ENCODE measurements around the gene COMMD2.

Gene COMMD2

DNA sequence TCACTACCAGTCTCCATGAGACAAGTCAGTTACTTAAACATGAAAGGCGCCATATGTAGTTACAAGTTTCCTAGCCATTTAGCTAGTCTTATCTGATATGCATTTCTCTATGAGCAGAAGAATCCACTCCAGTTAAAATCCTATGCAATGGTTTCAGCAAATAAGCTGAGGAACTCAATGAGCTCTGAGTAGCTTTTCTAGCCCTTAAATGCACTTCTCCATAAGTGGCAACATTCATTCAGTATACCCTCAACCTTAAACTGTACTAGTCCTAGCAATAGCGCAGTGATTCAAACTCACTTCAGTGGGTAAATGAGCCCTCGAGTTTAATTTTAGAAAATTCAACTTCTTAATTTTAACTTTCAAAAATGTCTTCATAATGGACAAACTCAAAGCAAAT lies 7.7 kb downstream of the COMMD2 start:
- no peak for TF ChIP-seq JUND (IDR thresholded peaks at IDR 0.05; ENCODE audit: low read depth)
- DNase-seq (ENCODE audit: low read depth in 1 of 2, low spot score in 1 of 2) = no peak
- in situ Hi-C loops (cut with HindIII; ENCODE audit: low pct_unique_long_range_greater_than_20kb, low sequenced_read_pairs) = no loop called here

DNA sequence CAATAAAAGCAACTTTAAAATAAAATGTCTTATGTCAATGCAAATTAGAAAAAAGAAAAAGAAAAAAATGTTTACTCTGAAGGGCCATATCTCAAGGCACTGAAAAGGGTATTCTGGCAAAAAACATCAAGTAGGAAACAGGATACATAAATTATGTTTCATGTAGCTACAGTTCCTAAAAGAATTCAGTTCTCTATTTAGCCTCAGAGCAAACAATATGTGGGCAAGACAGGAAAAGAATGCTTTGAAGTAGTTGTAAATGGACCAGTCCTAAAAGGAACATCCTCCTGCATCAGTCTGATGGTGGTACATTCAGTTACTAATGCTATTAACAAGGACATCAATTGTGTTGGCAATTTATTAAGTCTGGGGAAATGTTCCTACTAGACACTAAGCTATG lies 8.1 kb downstream of the COMMD2 start:
- DNase-seq (ENCODE audit: low read depth in 1 of 2, low spot score in 1 of 2) = no peak
- TF ChIP-seq JUND (IDR thresholded peaks at IDR 0.05; ENCODE audit: low read depth) = no peak
- in situ Hi-C loops (cut with HindIII; ENCODE audit: low pct_unique_long_range_greater_than_20kb, low sequenced_read_pairs) = no loop called here

- DNase-seq (ENCODE audit: low read depth in 1 of 2, low spot score in 1 of 2) = no peak
- TF ChIP-seq JUND (IDR thresholded peaks at IDR 0.05; ENCODE audit: low read depth) = no peak
- in situ Hi-C loops (cut with HindIII; ENCODE audit: low pct_unique_long_range_greater_than_20kb, low sequenced_read_pairs) = no loop called here
These were observed 12.9 kb downstream of the COMMD2 start for GRCh38 chr3:149739396-149739795.

DNA sequence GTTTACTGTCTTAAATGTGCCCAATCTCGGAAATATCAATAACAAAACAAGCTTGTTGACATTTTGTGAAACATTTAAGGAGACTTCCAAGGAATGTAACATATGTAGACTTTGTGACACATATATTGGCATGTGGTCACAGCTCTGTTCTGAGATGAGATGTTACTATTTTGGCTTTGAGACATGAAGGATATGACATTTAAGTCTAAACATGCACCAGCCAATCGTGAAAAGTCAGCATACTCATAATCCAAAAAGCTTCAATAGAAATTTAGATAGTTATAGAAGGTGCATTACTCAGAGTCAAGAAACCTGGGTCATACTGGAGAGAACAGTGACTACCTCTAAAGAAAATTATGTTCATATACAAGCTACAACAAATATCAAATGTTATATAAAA lies 13.4 kb downstream of the COMMD2 start:
- in situ Hi-C loops (cut with HindIII; ENCODE audit: low pct_unique_long_range_greater_than_20kb, low sequenced_read_pairs) = no loop called here
- peak in 1 of 2 experiments; percentile 90 for DNase-seq (ENCODE audit: low read depth in 1 of 2, low spot score in 1 of 2)
- TF ChIP-seq JUND (IDR thresholded peaks at IDR 0.05; ENCODE audit: low read depth) = no peak

- no peak for DNase-seq (ENCODE audit: low read depth in 1 of 2, low spot score in 1 of 2)
- in situ Hi-C loops (cut with HindIII; ENCODE audit: low pct_unique_long_range_greater_than_20kb, low sequenced_read_pairs) = no loop called here
- TF ChIP-seq JUND (IDR thresholded peaks at IDR 0.05; ENCODE audit: low read depth) = no peak
These were observed 15.4 kb downstream of the COMMD2 start for GRCh38 chr3:149736953-149737205.

GRCh38 chr3:149736175-149736952 lies 15.9 kb downstream of the COMMD2 start:
- DNase-seq (ENCODE audit: low read depth in 1 of 2, low spot score in 1 of 2) = peak; percentile 49 to 98
- TF ChIP-seq JUND (IDR thresholded peaks at IDR 0.05; ENCODE audit: low read depth) = peak; percentile 37
- in situ Hi-C loops (cut with HindIII; ENCODE audit: low pct_unique_long_range_greater_than_20kb, low sequenced_read_pairs) = no loop called here

DNA sequence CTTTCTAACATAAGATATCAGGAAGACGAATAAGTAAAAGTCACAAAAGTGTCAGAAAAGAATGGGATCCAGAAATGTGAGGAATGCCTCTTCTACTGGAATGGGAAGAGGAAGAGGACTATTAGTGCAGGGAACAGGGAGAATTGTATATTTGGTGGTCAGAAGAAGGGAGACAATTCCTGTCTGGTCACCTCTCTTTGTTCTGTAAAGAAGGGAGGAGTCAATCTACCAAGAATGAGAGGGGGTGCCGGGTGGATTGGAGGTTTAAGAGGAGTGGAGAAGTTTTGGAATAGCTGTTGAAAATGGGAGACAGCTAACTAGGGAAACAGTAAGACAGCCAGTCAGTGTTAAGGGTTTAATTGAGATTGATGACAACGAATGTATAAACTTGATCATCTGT lies 20.1 kb downstream of the COMMD2 start:
- TF ChIP-seq JUND (IDR thresholded peaks at IDR 0.05; ENCODE audit: low read depth) = no peak
- in situ Hi-C loops (cut with HindIII; ENCODE audit: low pct_unique_long_range_greater_than_20kb, low sequenced_read_pairs) = no loop called here
- no peak for DNase-seq (ENCODE audit: low read depth in 1 of 2, low spot score in 1 of 2)

DNA sequence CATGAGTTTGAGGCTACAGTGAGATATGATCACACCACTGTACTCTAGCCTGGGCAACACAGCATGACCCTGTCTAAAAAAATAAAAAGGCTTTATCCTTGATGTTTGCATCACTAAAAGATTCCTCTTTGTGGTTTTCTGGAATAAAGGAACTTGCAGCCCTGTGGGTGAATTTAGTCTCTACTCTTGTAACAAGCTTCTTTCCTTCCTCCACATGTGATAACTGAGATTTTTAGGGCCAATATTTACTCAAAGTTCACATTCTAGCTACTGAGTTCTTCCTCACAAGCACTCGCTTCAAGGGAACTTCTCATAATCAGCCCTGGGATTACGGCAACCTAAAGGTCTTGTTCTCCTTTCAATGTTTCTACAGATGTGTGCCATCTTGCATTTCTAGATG lies 24.6 kb downstream of the COMMD2 start:
- in situ Hi-C loops (cut with HindIII; ENCODE audit: low pct_unique_long_range_greater_than_20kb, low sequenced_read_pairs) = no loop called here
- TF ChIP-seq JUND (IDR thresholded peaks at IDR 0.05; ENCODE audit: low read depth) = no peak
- no peak for DNase-seq (ENCODE audit: low read depth in 1 of 2, low spot score in 1 of 2)

DNA sequence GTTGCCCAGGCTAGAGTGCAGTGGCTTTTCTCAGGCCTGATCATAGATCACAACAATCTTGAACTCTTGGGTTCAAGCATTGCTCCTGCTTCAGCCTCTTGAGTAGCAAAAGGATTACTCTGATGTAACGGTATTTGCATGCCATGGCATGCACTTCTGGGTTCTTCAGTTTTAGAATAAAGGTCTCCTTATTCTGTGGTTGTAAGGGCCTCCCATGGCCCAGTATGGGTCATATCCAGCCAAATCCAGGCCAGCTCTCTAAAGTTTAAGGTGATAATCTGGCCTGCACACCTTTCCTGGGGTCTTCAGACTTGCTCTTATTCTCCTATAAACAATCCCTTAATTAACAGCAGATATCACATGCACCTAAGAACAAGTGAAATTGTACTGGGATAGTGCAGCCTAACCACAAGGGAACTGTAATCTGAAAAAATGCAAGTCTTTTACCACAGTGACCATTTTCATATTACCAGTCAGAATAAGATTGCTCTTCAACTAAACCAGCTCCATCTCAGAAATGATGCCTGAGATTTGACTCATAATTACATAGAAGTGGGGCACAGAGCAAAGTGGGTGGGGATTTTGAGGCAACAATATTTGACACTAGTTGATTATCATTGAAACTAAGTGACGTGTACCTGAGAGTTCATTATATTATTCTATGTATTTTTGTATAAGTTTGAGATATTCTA lies 25.4 kb downstream of the COMMD2 start:
- no peak for DNase-seq (ENCODE audit: low read depth in 1 of 2, low spot score in 1 of 2)
- TF ChIP-seq JUND (IDR thresholded peaks at IDR 0.05; ENCODE audit: low read depth) = no peak
- in situ Hi-C loops (cut with HindIII; ENCODE audit: low pct_unique_long_range_greater_than_20kb, low sequenced_read_pairs) = no loop called here

DNA sequence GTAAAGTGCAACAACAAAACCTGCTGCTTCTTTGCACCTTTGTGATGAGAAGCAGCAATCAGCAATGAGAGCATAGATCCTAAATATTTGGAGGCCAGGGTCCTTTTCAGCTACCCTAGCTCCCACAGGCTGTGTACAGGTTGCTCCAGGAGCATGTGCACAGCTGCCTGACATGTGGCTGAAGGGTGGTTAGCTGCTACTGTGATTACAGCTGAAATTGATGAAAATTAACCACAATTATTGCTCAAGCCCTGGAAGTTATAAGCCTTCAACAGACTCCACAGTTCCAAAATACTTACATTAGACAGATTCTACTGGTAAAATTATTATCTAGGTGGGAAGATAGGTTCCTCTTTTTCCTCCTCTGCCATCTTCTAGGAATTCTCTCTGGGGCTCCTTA lies 28.5 kb downstream of the COMMD2 start:
- TF ChIP-seq JUND (IDR thresholded peaks at IDR 0.05; ENCODE audit: low read depth) = no peak
- in situ Hi-C loops (cut with HindIII; ENCODE audit: low pct_unique_long_range_greater_than_20kb, low sequenced_read_pairs) = no loop called here

DNA sequence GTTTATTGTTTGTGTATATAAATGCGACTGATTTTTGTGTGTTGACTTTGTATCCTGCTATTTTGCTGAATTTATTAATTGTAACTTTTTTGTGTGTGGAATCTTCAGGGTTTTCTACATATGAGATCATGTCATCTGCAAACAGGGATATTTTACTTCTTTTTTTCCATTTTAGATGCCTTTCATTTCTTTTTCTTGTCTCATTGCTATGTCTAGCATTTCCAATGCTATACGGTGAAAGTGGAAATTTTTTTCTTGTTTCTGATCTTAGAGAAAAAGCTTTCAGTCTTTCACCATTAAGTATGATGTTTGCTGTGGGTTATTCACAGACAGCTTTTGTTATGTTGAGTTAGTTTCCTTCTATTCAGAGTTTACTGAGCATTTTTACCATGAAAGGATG lies 31.4 kb downstream of the COMMD2 start:
- in situ Hi-C loops (cut with HindIII; ENCODE audit: low pct_unique_long_range_greater_than_20kb, low sequenced_read_pairs) = no loop called here
- no peak for DNase-seq (ENCODE audit: low read depth in 1 of 2, low spot score in 1 of 2)
- TF ChIP-seq JUND (IDR thresholded peaks at IDR 0.05; ENCODE audit: low read depth) = no peak

More for the DNA sequence above, 28.5 kb downstream of the COMMD2 start:
- DNase-seq (ENCODE audit: low read depth in 1 of 2, low spot score in 1 of 2) = no peak

- no peak for TF ChIP-seq JUND (IDR thresholded peaks at IDR 0.05; ENCODE audit: low read depth)
- peak; percentile 51 to 90 for DNase-seq (ENCODE audit: low read depth in 1 of 2, low spot score in 1 of 2)
- in situ Hi-C loops (cut with HindIII; ENCODE audit: low pct_unique_long_range_greater_than_20kb, low sequenced_read_pairs) = no loop called here
These were observed 34.8 kb downstream of the COMMD2 start for GRCh38 chr3:149717391-149718056.

GRCh38 chr3:149716984-149717383 lies 35.3 kb downstream of the COMMD2 start:
- no peak for DNase-seq (ENCODE audit: low read depth in 1 of 2, low spot score in 1 of 2)
- in situ Hi-C loops (cut with HindIII; ENCODE audit: low pct_unique_long_range_greater_than_20kb, low sequenced_read_pairs) = no loop called here
- no peak for TF ChIP-seq JUND (IDR thresholded peaks at IDR 0.05; ENCODE audit: low read depth)
